Gastroesophageal sphincter (tissue), 3 donors: ENCODE data around the gene FNDC3B.

Source experiments
- POLR2A ChIP-seq, 2 donors: fragments of 450-650 bp; IDR thresholded peaks; one replicate each; pipeline ENCODE4 v1.6.1; 2017; ENCODE audit warnings: antibody characterized with exemption in 2 of 2, mild to moderate bottlenecking in 2 of 2, moderate library complexity in 1 of 2
- TF ChIP-seq, protein P1 (sequence below), 4 experiments: fragments of 200-600 bp in 2 of 4; fragments of 450-650 bp in 2 of 4; sonication (generic) in 1 of 4; IDR thresholded peaks; one replicate each; pipeline ENCODE4 v1.5.1; 2017 to 2019; ENCODE audit warnings: antibody characterized with exemption in 4 of 4, mild to moderate bottlenecking in 2 of 4, moderate library complexity in 2 of 4

DNA sequence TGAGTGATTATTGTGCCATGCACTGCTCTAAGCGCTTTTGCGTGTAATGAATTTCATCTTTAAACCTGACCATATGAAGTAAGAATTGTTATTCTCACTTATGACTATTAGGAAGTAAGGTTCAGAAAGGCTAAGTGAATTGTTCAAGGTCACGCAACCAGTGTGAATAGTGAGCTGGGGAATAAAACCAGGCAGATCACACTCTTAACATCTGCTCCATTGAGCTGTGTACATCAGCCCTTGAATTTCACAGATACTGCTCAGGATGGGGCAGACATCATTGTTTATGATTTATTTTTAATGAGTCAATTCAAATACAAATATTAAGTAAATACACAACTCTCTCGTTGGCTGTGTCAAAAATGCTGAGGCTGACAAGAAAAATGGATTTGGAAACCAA, 184.5 kb downstream of the FNDC3B start:
- TF ChIP-seq, protein P1, sequence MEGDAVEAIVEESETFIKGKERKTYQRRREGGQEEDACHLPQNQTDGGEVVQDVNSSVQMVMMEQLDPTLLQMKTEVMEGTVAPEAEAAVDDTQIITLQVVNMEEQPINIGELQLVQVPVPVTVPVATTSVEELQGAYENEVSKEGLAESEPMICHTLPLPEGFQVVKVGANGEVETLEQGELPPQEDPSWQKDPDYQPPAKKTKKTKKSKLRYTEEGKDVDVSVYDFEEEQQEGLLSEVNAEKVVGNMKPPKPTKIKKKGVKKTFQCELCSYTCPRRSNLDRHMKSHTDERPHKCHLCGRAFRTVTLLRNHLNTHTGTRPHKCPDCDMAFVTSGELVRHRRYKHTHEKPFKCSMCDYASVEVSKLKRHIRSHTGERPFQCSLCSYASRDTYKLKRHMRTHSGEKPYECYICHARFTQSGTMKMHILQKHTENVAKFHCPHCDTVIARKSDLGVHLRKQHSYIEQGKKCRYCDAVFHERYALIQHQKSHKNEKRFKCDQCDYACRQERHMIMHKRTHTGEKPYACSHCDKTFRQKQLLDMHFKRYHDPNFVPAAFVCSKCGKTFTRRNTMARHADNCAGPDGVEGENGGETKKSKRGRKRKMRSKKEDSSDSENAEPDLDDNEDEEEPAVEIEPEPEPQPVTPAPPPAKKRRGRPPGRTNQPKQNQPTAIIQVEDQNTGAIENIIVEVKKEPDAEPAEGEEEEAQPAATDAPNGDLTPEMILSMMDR (IDR thresholded peaks at IDR 0.05) = no peak
- no peak for TF ChIP-seq POLR2A (IDR thresholded peaks at IDR 0.05)
